GM12864 (cell line): ENCODE results near the gene NOS1AP.

Experiments used
- DNase-seq: peaks from one replicate; pipeline ENCODE4 v3.0.0-alpha.2; 2011; ENCODE audit warnings: low read depth
- H3K4me3 ChIP-seq: 2 replicates; pipeline ENCODE4 v1.5.1; 2011; ENCODE audit warnings: mild to moderate bottlenecking, low read depth, low read length, control low read depth
- TF ChIP-seq, protein P1 (sequence below): IDR thresholded peaks from 2 replicates; pipeline ENCODE4 v1.5.1; 2011; ENCODE audit warnings: low read depth, mild to moderate bottlenecking, moderate library complexity, low read length, control low read depth, inconsistent platforms; ENCODE audit errors: missing control alignments

The NOS1AP gene

DNA sequence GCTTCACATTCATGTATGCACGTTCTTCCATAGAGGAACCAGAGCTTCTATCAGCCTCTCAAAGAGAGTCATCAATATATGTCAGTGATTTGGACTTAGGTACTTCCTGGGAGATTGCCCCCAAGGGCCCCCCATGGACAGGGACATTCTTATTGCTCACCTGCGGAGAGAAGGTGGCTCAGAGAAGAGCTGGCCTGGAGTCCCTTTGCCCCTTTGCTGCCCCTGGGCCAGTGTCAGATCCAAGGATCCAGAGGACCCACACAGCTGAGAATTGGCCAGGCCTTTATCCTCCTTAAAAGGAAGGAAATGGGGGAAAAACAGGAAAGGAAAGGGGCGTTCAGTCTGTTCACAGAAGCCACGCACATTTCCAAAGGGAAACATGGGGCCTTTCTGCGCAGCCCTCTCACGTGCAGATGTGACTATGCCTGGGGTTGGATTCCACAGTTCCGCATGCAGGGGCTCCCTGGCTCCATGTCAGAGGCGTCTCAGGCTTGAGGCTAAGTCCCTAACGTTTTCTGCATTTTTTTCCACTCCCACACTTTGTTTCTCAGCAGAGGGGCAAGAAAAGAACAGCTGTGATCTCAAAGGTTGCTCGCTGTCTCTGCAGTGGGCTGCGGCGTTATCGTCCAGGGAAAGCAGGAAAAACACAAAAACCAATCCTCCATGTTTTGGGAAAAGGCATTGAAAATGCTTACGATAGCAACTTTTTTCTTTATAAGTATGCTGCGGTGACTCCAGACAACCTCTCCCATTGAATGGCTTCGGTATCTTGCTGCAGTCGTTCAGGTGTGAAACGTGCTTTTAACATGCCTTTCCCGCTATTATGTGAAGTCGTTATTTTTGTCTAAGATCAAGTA, 318.0 kb downstream of the NOS1AP start:
- H3K4me3 ChIP-seq = no peak overlapping the region
- DNase-seq = no peak
- TF ChIP-seq, protein P1, sequence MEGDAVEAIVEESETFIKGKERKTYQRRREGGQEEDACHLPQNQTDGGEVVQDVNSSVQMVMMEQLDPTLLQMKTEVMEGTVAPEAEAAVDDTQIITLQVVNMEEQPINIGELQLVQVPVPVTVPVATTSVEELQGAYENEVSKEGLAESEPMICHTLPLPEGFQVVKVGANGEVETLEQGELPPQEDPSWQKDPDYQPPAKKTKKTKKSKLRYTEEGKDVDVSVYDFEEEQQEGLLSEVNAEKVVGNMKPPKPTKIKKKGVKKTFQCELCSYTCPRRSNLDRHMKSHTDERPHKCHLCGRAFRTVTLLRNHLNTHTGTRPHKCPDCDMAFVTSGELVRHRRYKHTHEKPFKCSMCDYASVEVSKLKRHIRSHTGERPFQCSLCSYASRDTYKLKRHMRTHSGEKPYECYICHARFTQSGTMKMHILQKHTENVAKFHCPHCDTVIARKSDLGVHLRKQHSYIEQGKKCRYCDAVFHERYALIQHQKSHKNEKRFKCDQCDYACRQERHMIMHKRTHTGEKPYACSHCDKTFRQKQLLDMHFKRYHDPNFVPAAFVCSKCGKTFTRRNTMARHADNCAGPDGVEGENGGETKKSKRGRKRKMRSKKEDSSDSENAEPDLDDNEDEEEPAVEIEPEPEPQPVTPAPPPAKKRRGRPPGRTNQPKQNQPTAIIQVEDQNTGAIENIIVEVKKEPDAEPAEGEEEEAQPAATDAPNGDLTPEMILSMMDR = no peak

DNA sequence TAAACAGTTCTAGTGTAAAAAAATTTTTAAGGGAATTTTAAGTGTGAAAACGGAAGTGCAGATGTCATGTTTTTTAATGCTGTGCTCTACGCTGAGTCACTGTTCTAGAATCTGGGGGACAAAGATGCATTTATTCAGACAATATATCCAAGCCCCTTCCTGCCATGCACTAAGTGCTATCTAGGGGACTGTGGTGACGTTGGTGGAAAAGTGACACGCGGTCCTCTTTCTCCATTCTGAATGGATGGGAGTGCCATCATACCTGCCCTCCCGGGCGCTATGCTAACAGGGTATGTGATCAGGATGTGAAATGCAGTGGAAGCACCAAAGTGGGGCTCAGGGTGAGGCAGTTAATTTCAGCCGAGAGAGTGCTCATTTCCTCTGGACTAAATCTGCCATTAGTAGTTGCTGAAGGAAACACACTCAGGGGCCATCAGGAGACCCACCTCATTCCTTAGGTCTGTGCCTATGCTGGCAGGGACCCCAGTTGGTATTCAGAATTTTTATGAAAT, 318.6 kb downstream of the NOS1AP start:
- TF ChIP-seq, protein P1 = no peak
- DNase-seq = no peak
- no peak overlapping the region for H3K4me3 ChIP-seq

DNA sequence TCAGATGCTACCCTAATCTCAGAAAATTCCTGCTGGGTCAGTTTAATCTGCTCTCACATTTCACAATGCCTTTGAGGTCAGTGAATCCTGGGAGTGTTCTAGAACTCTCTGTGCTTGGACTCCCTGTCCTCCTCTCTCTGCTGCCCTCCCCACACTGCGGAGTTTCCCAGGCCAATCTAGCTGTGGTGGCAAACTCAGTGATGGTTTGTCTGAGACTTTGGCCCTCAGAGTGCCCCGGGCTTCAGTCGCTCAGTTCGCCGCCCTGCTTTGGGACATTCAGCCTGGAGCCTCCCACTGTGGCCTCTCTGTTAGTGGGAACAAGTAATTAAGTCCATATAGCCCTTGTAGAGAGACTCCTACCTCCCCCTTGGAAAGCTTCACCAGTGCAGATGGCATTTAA, 319.1 kb downstream of the NOS1AP start:
- TF ChIP-seq, protein P1 = no peak
- no peak overlapping the region for H3K4me3 ChIP-seq
- no peak for DNase-seq

DNA sequence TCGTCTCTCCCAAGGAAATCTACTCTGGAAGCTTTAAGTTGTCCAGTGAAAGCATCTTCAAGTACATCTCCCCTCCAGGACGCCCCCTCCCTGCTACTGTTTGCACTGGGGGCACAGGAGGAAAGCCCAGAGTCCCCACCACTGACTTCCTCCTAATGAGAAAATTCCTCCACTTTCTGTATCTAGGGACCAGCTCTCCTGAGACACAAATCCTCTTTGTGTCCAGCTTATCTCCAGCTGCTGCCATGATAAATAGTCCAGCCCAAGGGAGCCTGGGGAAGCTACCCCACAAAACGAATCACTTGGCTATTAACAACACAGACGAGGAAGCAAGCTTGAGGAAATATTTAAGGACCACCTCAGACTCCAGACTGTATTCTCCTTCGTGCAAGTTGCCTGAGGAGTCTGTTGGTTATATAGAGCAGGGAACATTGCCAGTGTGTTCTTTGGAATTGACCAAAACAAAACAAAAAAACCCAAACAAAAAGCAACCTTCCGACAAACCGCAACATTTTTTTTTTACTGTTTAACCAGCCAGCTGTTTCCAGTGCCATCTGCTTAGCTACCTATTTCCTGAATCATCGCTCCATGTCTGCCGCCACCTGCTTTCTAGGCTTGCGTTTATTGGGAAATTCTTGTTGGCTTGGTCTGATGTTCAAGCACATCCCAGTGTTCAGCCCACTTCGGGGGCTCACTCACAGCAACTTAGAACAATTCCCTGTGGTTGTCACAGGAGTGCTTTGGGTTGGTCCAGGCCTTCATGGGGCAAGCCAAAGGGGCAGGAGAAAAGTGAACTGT, 319.7 kb downstream of the NOS1AP start:
- TF ChIP-seq, protein P1 = no peak
- H3K4me3 ChIP-seq = no peak overlapping the region
- no peak for DNase-seq

DNA sequence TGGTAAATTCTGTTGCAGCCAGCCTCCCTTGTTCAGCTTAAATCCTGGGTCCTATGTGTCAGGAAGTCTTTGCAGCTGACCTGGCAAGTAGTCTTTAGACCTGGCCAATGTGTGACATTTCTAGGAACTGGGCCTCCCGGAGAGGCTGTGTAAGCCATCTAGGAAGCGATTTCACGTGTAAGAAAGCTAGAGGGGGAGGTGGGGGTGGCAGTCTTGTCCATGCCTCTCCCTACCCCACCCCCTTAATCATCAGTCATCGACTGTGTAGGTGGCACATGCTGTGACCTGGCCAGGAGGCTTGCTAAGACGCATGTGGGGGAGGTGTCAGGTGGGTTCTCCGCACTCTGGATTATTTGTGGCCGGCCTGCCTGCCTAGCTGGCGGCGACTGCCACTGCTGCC, 320.5 kb downstream of the NOS1AP start:
- no peak for DNase-seq
- TF ChIP-seq, protein P1 = no peak
- H3K4me3 ChIP-seq = no peak overlapping the region

DNA sequence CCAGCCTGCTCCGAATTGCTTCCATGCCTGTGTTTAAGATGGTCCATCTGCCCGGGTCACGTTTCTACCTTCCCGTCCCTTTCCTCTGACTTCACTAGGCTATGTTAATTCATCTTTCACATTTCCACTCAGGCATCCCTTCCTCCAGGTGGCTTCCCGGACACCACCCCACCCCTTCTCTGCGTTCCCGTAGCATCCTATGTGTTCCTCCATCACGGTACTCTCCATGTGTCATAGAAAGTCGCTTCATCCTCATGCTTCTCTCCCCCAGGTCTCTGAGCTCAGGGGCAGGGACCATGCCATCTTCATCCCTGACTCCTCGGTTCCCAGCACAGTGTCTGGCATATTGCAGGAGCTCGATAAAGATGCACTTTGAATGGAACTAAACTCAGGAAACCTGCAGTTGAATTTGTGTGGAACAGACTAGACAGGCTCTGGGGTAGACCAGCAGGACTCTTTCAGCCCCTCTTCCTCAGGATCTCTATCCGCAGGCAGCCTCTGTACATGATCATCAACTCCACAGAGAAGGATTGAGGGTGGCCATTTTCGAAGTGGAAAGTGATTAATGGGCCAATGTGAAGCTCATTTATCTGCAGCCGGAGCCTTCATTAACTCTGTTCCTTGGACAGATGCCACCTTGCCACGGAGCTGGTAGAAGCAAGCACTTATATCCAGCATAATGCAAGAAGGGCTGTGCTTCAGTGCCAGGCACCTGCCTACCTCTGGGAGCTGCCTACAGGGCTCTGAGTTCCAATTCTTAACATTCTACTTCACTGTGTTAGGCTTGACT, 321.1 kb downstream of the NOS1AP start:
- no peak overlapping the region for H3K4me3 ChIP-seq
- TF ChIP-seq, protein P1 = no peak
- no peak for DNase-seq
